Vagina (tissue), 2 donors: Measurements from ENCODE around the gene DNM1L. TPM values are rescaled to one million over a fixed set of nuclear protein-coding genes. Genes with fewer than 3 reads are reported as not detected.

ENCODE experiments used
- DNase-seq, 2 donors: peaks; one replicate each; pipeline ENCODE4 v3.0.0-alpha.2; 2017; ENCODE audit errors: extremely low spot score in 2 of 2
- H3K27ac ChIP-seq: fragments of 200-600 bp; sonication (generic); one replicate; pipeline ENCODE4 v1.5.1; 2019
- H3K27me3 ChIP-seq: fragments of 200-600 bp; sonication (generic); one replicate; pipeline ENCODE4 v1.5.1; 2019
- H3K36me3 ChIP-seq, 2 donors: fragments of 200-600 bp; sonication (generic); one replicate each; pipeline ENCODE4 v1.5.1; 2017 to 2019
- H3K4me1 ChIP-seq: fragments of 200-600 bp; sonication (generic); one replicate; pipeline ENCODE4 v1.5.1; 2019
- H3K4me3 ChIP-seq, 2 donors: fragments of 200-600 bp; sonication (generic); 1 replicate in 1 of 2; 2 replicates in 1 of 2; pipeline ENCODE4 v1.5.1; 2016 to 2019
- H3K9me3 ChIP-seq: fragments of 200-600 bp; sonication (generic); one replicate; pipeline ENCODE4 v1.5.1; 2019
- POLR2A ChIP-seq, 2 donors: fragments of 450-650 bp; IDR thresholded peaks; one replicate each; pipeline ENCODE4 v1.6.1; 2017; ENCODE audit warnings: antibody characterized with exemption in 2 of 2, mild to moderate bottlenecking in 2 of 2, moderate library complexity in 2 of 2
- POLR2AphosphoS5 ChIP-seq, 2 donors: sonication (generic); formaldehyde crosslinking; IDR thresholded peaks; one replicate each; pipeline ENCODE4 v1.9.0; 2017; ENCODE audit warnings: antibody characterized with exemption in 2 of 2, mild to moderate bottlenecking in 2 of 2, low read depth in 1 of 2; ENCODE audit not compliant: insufficient read depth in 1 of 2
- intact Hi-C: fragments of 100-400 bp; cut with DNase I; formaldehyde crosslinking; loops from one replicate; pipeline ENCODE4 v1.15.1; 2023
- total RNA-seq: library from RNA; depleted of rRNA; stranded (reverse); fragments of >200 nt; gene quantifications from one replicate; pipeline ENCODE4 v1.2.3, GENCODE V29; 2016
- TF ChIP-seq, protein P1 (sequence below), 3 experiments: fragments of 450-650 bp in 2 of 3; fragments of 200-600 bp in 1 of 3; sonication (generic) in 1 of 3; IDR thresholded peaks; one replicate each; pipeline ENCODE4 v1.5.1; 2017 to 2019; ENCODE audit warnings: antibody characterized with exemption in 3 of 3, mild to moderate bottlenecking in 2 of 3, moderate library complexity in 2 of 3

Gene DNM1L
- total RNA-seq, 1 donor from 2014 or later, result 81.8 TPM

DNA sequence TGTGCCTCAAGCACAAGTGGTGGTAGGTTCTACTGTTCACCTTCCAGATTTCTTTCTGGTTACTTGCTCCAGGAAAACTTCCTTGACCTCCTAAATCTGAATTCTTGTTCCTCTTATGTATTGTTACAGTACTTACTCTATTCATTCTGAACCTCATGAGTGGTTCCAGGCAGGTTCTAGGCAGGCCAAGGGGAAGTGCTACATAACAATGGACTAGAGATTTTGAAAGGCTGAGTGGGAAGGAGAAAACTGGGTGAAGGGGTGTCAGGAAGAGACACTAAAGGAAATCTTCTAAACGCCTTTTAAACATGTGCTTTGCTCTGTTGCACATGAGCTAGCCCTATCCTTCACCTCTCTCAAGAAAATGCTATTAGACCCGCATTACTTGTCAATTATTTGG lies 75.0 kb downstream of the DNM1L start:
- Histone ChIP-seq H3K4me3 (peak overlapping the region in 1 of 2 donors; percentile 79), H3K27me3 (no peaks in the 10 kb centered on the region), H3K9me3 (no peaks in the 10 kb centered on the region), H3K36me3 (peaks cover 0 to 20% of the 10 kb centered on the region in 2 donors), H3K27ac (no peak overlapping the region), H3K4me1 (peaks cover 22% of the 10 kb centered on the region)
- no peak for TF ChIP-seq POLR2A (IDR thresholded peaks at IDR 0.05)
- intact Hi-C loops, result no loop called here
- no peak for DNase-seq

DNA sequence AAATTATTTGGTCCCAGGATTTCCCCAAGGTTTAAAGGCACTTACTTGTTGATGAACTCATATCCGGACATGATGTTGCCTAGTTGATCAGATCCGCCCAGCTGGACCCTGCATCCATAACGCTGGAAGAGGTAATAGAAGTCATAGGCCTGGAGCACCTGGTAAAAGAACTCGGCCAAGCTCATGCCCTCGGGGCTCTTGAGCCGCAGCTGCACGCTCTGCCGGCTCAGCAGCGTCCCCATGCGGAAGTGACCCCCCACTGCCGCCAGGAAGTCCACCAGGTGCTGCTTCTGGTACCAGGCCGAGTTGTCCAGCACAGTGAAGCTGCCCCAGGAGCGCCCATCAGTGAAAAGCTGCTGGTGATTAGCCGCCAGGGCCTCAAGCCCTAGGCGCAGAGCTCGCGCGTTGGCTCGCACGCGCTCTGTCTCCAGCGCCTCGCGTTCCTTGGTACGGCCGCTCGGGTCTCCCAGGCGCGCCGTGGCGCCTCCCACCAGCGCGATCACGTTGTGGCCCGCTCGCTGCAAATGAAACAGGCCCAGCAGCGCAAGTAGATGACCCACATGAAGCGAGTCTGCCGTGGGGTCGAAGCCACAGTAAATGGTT lies 76.1 kb downstream of the DNM1L start:
- Histone ChIP-seq H3K36me3 (peaks cover 0 to 10% of the 10 kb centered on the region in 2 donors), H3K27me3 (no peaks in the 10 kb centered on the region), H3K4me3 (peak overlapping the region; percentile 79 to 89), H3K27ac (peak overlapping the region; percentile 92), H3K9me3 (no peaks in the 10 kb centered on the region), H3K4me1 (peaks cover 22% of the 10 kb centered on the region)
- DNase-seq, result no peak
- TF ChIP-seq, protein P1, sequence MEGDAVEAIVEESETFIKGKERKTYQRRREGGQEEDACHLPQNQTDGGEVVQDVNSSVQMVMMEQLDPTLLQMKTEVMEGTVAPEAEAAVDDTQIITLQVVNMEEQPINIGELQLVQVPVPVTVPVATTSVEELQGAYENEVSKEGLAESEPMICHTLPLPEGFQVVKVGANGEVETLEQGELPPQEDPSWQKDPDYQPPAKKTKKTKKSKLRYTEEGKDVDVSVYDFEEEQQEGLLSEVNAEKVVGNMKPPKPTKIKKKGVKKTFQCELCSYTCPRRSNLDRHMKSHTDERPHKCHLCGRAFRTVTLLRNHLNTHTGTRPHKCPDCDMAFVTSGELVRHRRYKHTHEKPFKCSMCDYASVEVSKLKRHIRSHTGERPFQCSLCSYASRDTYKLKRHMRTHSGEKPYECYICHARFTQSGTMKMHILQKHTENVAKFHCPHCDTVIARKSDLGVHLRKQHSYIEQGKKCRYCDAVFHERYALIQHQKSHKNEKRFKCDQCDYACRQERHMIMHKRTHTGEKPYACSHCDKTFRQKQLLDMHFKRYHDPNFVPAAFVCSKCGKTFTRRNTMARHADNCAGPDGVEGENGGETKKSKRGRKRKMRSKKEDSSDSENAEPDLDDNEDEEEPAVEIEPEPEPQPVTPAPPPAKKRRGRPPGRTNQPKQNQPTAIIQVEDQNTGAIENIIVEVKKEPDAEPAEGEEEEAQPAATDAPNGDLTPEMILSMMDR (IDR thresholded peaks at IDR 0.05), result peak; percentile 8 to 52 (median 49)
- TF ChIP-seq POLR2A (IDR thresholded peaks at IDR 0.05) (no peak), POLR2AphosphoS5 (IDR thresholded peaks at IDR 0.05; ENCODE audit: insufficient read depth in 1 of 2, low read depth in 1 of 2) (no peak)
- intact Hi-C loops, result loop anchor here (5.0 kb wide), 1 partner anchor 1267 kb away; the partner anchor contains the start of gene ALG10

DNA sequence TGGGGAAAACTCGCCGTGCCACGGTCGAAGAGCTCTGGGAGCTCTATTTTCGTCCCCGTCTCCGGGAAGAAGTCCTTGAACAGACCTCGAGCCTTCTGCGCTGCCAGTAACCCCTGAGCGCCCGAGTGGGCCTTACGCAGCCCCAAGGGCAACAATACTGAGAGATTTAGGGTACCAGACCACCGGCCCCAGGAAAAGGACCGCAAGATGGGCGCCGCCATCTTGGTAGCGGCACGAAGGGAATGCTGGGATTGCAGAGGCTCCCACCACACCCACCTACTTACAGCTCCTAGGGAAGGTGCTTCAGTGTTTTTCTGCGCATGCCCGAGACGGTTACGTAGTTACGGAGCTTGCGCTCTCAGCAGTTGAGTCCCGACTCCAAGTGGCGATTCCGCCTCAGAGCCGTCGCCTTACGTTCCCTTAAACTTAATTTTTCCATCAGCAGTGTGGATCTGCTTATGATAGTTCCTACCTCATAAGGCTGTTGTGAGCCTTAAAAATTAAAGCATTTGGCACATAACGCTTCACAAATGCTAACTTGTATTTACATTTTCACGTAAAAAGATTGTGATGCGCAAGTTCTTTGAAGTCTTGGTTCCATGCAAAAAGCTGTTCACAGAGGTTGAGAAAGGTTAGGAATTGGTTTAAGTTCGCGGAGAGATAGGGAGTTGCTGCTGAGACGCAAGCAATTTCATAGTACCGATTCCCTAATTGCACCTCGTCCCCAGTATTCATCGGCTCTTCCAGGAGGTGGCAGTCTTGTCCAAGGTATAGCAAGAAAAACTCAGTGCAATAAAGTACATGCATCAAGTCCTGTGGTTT lies 76.8 kb downstream of the DNM1L start, which contains the start of gene YARS2:
YARS2 (minus strand) TSS at position 244 of the 822 bp plus-strand sequence; CDS start at position 221, 23 bp downstream.
- H3K9me3 ChIP-seq, result no peaks in the 10 kb centered on the region
- DNase-seq, result peak in 1 of 2 donors; percentile 96
- H3K36me3 ChIP-seq, result peaks cover 0 to 4% of the 10 kb centered on the region in 2 donors
- peaks cover 22% of the 10 kb centered on the region for H3K4me1 ChIP-seq
- no peaks in the 10 kb centered on the region for H3K27me3 ChIP-seq
- peak within 1 kb of the TSS; percentile 79 to 89 for H3K4me3 ChIP-seq
- intact Hi-C loops, result loop anchor here (5.0 kb wide), 1 partner anchor 1266 kb away; the partner anchor contains the start of gene ALG10
- peak within 1 kb of the TSS; percentile 92 for H3K27ac ChIP-seq
- TF ChIP-seq POLR2A (IDR thresholded peaks at IDR 0.05) (no peak), POLR2AphosphoS5 (IDR thresholded peaks at IDR 0.05; ENCODE audit: insufficient read depth in 1 of 2, low read depth in 1 of 2) (peak; percentile 88 to 94)
- TF ChIP-seq, protein P1 (IDR thresholded peaks at IDR 0.05), result peak; percentile 62 to 78 (median 65)

DNA sequence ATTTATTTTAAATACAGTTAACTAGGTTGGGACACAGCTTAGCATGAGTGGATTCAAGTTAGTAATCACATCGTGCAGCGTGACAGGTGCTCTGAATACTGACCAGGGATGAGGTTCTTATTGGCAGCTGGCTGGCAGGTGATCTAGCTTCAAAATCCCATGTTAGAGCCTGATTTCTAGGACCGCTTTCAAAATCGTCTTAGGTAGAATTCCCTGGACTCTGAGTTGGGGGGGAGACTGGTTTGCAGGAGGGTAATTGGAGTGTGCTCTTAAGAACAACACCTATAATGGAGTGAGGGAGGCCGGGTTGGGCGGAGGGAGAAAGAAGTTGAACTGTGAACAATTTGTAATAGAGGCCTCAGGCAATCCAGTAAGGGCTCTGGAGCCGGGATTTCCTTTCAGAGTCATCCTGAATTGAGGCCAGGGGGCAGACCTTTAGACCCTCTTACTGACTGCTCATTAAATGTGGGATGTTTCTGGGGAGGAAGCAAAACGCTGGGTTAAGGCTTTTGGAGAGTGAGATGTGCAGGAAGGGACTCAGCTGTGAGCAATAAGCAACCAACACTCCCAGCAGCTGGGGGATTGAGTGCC lies 77.5 kb downstream of the DNM1L start:
- H3K27ac ChIP-seq, result peak overlapping the region; percentile 92
- TF ChIP-seq, protein P1 (IDR thresholded peaks at IDR 0.05), result no peak
- no peak for TF ChIP-seq POLR2AphosphoS5 (IDR thresholded peaks at IDR 0.05; ENCODE audit: insufficient read depth in 1 of 2, low read depth in 1 of 2)
- TF ChIP-seq POLR2A (IDR thresholded peaks at IDR 0.05), result no peak
- intact Hi-C loops, result loop anchor here (5.0 kb wide), 1 partner anchor 1266 kb away; the partner anchor contains the start of gene ALG10
- H3K36me3 ChIP-seq, result peaks cover 0 to 4% of the 10 kb centered on the region in 2 donors
- H3K27me3 ChIP-seq, result no peaks in the 10 kb centered on the region
- peak overlapping the region; percentile 79 to 89 for H3K4me3 ChIP-seq
- H3K4me1 ChIP-seq, result peaks cover 22% of the 10 kb centered on the region
- H3K9me3 ChIP-seq, result no peaks in the 10 kb centered on the region
- no peak for DNase-seq

DNA sequence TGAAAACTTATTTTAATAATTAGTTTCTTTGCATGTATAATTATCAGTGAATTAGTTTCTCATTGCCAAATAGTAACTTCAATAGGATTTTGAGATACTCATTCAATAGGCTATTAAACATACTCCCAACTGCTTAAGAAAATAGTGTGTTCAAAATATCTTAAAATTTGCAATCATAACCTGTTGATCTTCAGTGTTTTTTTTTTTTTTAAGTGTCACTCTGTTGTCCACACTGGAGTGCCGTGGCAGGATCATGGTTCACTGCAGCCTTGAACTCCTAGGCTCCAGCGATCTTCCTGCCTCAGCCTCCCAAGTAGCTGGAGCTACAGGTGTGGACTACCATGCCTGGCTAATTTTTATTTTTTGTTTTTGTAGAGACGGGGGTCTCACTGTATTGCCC lies 78.1 kb downstream of the DNM1L start:
- DNase-seq, result no peak
- H3K27ac ChIP-seq, result no peak overlapping the region
- no peaks in the 10 kb centered on the region for H3K9me3 ChIP-seq
- H3K4me3 ChIP-seq, result no peak overlapping the region
- no peaks in the 10 kb centered on the region for H3K27me3 ChIP-seq
- peaks cover 22% of the 10 kb centered on the region for H3K4me1 ChIP-seq
- H3K36me3 ChIP-seq, result peaks cover 0 to 4% of the 10 kb centered on the region in 2 donors
- intact Hi-C loops, result loop anchor here (5.0 kb wide), 1 partner anchor 1265 kb away; the partner anchor contains the start of gene ALG10
- no peak for TF ChIP-seq POLR2A (IDR thresholded peaks at IDR 0.05)
- TF ChIP-seq POLR2AphosphoS5 (IDR thresholded peaks at IDR 0.05; ENCODE audit: insufficient read depth in 1 of 2, low read depth in 1 of 2), result no peak
- TF ChIP-seq, protein P1 (IDR thresholded peaks at IDR 0.05), result no peak
